Ovary (tissue), 9 donors: Measurements from ENCODE around the gene KIAA1217. TPM values are rescaled to one million over a fixed set of nuclear protein-coding genes. Genes with fewer than 3 reads are reported as not detected.

Experiments
- DNase-seq, 5 donors: peaks; one replicate each; pipeline ENCODE4 v3.0.0-alpha.2; 2019 to 2020
- H3K27ac ChIP-seq, 2 donors: fragments of 200-600 bp; one replicate each; pipeline versions ENCODE4 v1.5.1 to v1.8.0; 2019 to 2022
- H3K27me3 ChIP-seq: fragments of 200-600 bp; one replicate; pipeline ENCODE4 v1.8.0; 2022
- H3K36me3 ChIP-seq: fragments of 200-600 bp; sonication (generic); one replicate; pipeline ENCODE4 v1.5.1; 2019
- H3K4me1 ChIP-seq: one replicate; pipeline ENCODE4 v1.8.1; 2013; ENCODE audit warnings: mild to moderate bottlenecking, moderate library complexity; ENCODE audit not compliant: insufficient read depth
- H3K4me3 ChIP-seq: fragments of 200-600 bp; sonication (generic); one replicate; pipeline ENCODE4 v1.5.1; 2017
- H3K9me3 ChIP-seq, 2 donors: fragments of 200-600 bp in 1 of 2; sonication (generic) in 1 of 2; one replicate each; pipeline versions ENCODE4 v1.5.1 to v1.8.1; 2013 to 2019; ENCODE audit warnings: mild to moderate bottlenecking in 1 of 2, moderate library complexity in 1 of 2
- CTCF ChIP-seq, 3 donors: fragments of 450-650 bp in 2 of 3; fragments of 200-600 bp in 1 of 3; IDR thresholded peaks; one replicate each; pipeline versions ENCODE4 v1.5.1 to v1.8.0; 2016 to 2022; ENCODE audit warnings: antibody characterized with exemption in 3 of 3, mild to moderate bottlenecking in 1 of 3
- EP300 ChIP-seq: sonication (generic); formaldehyde crosslinking; IDR thresholded peaks from one replicate; pipeline ENCODE4 v1.6.1; 2017; ENCODE audit warnings: antibody characterized with exemption
- POLR2A ChIP-seq: fragments of 450-650 bp; IDR thresholded peaks from one replicate; pipeline ENCODE4 v1.6.1; 2017; ENCODE audit warnings: antibody characterized with exemption, mild to moderate bottlenecking, moderate library complexity
- WGBS, 3 donors: extraction: QIAGEN DNeasy Blood & Tissue Kit in 1 of 3; methylation state at CpG; one replicate each; pipeline versions ENCODE4 v1.1.5 to v1.1.7; 2013 to 2017; 5-methylcytosine and 5-hydroxymethylcytosine counted together
- intact Hi-C, 4 donors: fragments of 100-400 bp; cut with DNase I; formaldehyde crosslinking; loops; one replicate each; pipeline versions ENCODE4 v1.11.0 to v1.15.1; 2022 to 2023
- polyA plus RNA-seq, 2 donors: library from polyadenylated mRNA; stranded (reverse); fragments of 200-250 nt in 1 of 2; fragments of 350-450 nt in 1 of 2; fragmentation: Illumina TruSeq in 1 of 2; extraction: RNeasy Lipid Tissue Mini Kit (QIAGEN cat#74804) in 1 of 2; gene quantifications; one replicate each; pipeline ENCODE4 v1.2.3, GENCODE V29; 2013 to 2014
- total RNA-seq, 7 donors: library from RNA; depleted of rRNA in 2 of 7; stranded (reverse); fragments of >200 nt in 2 of 7; fragmentation: NEBNext Ultra II Directional in 3 of 7; extraction: Animal tissue kit (Norgen Biotek cat#: 25700) in 3 of 7; gene quantifications; one replicate each; pipeline versions ENCODE4 v1.1.0 to v1.2.4, GENCODE V29; 2016 to 2023
- donor health status: DM: no; HTN: no; CAD: no; lungs with moderate emphysema.
- donor health status: DM: no; HTN: no; CAD: no.
- donor health status: Bipolar disorder and iron deficiency.
- donor health status: DM: yes; HTN: yes; CAD: no.
- donor health status: DM: no; HTN: no; CAD: no.
- donor health status: DM: yes; HTN: yes; CAD: no.

KIAA1217 gene
- total and polyA plus RNA-seq, 9 donors: 7.2 to 47.1 (median 23.0) TPM

- Histone ChIP-seq H3K9me3 (no peaks in the 10 kb centered on the region), H3K4me1 (no peaks in the 10 kb centered on the region), H3K4me3 (no peak overlapping the region), H3K36me3 (no peaks in the 10 kb centered on the region), H3K27ac (no peak overlapping the region), H3K27me3 (no peaks in the 10 kb centered on the region)
- TF ChIP-seq POLR2A: no peak
- TF ChIP-seq CTCF (IDR thresholded peaks at IDR 0.05): no peak
- TF ChIP-seq EP300: no peak
- intact Hi-C loops: loop anchor here (2.0 to 10.0 kb wide), 5 partner anchors 158 to 205 kb away; no protein-coding TSS in a partner anchor
- WGBS, 3 donors: 66 to 75% (median 74%) methylated on average over 2 of the region's 2 CpGs
- no peak for DNase-seq
Observed at GRCh38 chr10:24197263-24197662, 11.7 kb upstream of the KIAA1217 start.

GRCh38 chr10:24201503-24202180, 7.3 kb upstream of the KIAA1217 start:
- H3K36me3 ChIP-seq: no peaks in the 10 kb centered on the region
- intact Hi-C loops: loop anchor here in 1 of 4 donors (10.0 kb wide), 1 partner anchor 313 kb away; no protein-coding TSS in a partner anchor
- no peak for DNase-seq
- no peak overlapping the region for H3K27ac ChIP-seq
- no peaks in the 10 kb centered on the region for H3K9me3 ChIP-seq
- no peaks in the 10 kb centered on the region for H3K4me1 ChIP-seq
- no peaks in the 10 kb centered on the region for H3K27me3 ChIP-seq
- H3K4me3 ChIP-seq: no peak overlapping the region
- TF ChIP-seq POLR2A: no peak
- no peak for TF ChIP-seq CTCF (IDR thresholded peaks at IDR 0.05)
- TF ChIP-seq EP300: no peak
- 83 to 84% (median 84%) methylated on average over 14 of the region's 14 CpGs for whole genome bisulfite sequencing, 3 donors

GRCh38 chr10:24202181-24202570, 6.8 kb upstream of the KIAA1217 start:
- no peak for DNase-seq
- Histone ChIP-seq H3K4me3 (no peak overlapping the region), H3K9me3 (no peaks in the 10 kb centered on the region), H3K4me1 (no peaks in the 10 kb centered on the region), H3K36me3 (no peaks in the 10 kb centered on the region), H3K27me3 (no peaks in the 10 kb centered on the region), H3K27ac (no peak overlapping the region)
- TF ChIP-seq POLR2A (no peak), CTCF (IDR thresholded peaks at IDR 0.05) (no peak), EP300 (no peak)
- WGBS, 3 donors: 79 to 88% (median 87%) methylated on average over 6 of the region's 6 CpGs
- intact Hi-C loops: loop anchor here in 1 of 4 donors (10.0 kb wide), 1 partner anchor 313 kb away; no protein-coding TSS in a partner anchor

- no peaks in the 10 kb centered on the region for H3K4me1 ChIP-seq
- no peaks in the 10 kb centered on the region for H3K27me3 ChIP-seq
- intact Hi-C loops: loop anchor here in 1 of 4 donors (10.0 kb wide), 1 partner anchor 309 kb away; no protein-coding TSS in a partner anchor
- no peak for DNase-seq
- TF ChIP-seq EP300 (no peak), POLR2A (no peak), CTCF (IDR thresholded peaks at IDR 0.05) (no peak)
- no peak overlapping the region for H3K27ac ChIP-seq
- no peaks in the 10 kb centered on the region for H3K9me3 ChIP-seq
- H3K4me3 ChIP-seq: no peak overlapping the region
- no peaks in the 10 kb centered on the region for H3K36me3 ChIP-seq
- WGBS, 3 donors: 80 to 85% (median 82%) methylated on average over 6 of the region's 6 CpGs
Observed at GRCh38 chr10:24205821-24206220, 3.1 kb upstream of the KIAA1217 start.
